ENCODE data around the gene SRM. TPM values are rescaled to one million over a fixed set of nuclear protein-coding genes. Genes with fewer than 3 reads are reported as not detected.

SRM gene
- 30.8 and 35.8 TPM in 2 replicates for total RNA-seq

DNA sequence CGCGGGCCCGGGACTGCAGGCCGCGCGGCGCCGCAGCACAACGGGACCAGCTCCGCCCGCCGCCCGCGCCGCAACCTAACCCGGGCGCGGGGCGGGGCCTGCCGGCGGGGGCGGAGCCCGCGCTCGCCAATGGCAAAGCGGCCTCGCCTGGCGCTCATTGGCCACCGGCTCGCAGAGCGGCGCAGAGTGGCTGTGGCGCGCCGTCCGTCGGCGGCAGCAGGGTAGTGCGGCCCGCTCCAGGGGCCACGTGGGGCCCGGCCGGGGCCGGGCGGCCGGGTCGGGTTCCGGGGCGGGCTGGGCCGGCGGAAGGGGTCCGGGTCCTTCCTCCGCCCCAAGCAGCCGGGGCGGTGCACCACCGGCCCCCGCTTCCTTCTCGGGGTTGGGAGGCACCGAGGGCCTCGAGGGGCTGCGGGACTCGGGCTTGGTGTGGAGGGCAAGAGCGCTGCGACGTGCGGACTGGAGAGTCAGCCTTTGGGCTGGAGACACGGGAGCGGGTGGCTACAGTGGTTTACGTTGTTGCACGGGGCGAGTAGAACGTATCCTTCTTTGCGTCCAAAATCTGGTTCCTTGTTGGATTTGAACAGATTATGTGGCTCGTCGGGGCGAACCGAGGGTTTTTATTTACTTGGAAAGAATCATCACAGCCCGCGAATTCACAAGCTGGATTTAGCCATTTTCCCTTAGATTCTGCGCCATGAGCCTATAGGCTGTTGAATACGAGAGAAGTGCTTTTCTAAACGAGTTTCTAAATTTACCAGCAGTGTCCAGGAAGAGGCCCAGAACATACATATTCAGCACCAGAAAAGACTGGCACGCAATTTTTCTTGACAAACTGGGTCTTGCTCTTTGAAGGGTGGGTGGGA is at the start of gene SRM:
SRM (minus strand) TSS at position 51 of the 863 bp plus-strand sequence. CDS start 75 bp downstream, outside the sequence.

DNA sequence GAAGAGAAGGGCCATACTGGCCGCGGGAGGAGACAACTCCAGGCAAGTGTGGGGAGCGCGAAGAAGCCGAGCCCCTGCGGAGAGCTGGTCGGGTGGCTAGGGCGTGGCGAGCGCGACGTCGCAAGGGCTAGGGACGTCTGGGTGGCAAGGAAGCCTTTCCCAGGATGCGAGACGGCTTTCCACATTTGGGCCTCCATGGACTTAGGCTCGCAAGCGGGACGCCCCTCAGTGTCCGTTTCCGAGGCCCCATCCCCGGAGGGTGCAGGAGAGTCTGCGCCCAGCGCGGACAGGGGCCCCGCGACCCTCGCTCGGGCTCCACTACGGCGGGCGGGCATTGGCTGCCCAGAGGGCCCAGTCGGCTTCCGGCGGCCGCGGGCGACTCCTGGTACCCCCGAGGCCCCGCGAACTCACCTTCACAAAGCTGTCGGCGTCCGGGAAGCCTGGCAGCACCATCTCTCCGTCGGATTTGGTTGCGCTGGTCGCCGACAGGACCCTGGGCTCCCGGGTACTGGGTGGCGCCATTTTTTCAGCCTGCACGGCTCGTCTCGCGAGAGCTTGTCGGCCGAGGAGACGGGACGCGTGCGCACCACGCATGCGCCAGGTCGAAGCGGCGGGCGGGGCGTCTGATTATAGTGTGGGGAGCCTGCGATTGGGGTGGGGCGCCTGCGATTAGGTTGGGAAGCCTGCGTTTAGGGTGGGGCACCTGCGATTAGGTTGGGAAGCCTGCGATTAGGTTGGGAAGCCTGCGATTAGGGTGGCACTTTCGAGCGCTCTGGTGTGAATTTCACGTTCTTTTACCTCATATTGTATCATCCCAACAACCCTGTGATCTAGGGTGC is 39.7 kb upstream of the SRM start, which contains the start of gene EXOSC10:
EXOSC10 (minus strand) TSS at position 560 of the 839 bp plus-strand sequence; CDS start at position 522, 38 bp downstream.

DNA sequence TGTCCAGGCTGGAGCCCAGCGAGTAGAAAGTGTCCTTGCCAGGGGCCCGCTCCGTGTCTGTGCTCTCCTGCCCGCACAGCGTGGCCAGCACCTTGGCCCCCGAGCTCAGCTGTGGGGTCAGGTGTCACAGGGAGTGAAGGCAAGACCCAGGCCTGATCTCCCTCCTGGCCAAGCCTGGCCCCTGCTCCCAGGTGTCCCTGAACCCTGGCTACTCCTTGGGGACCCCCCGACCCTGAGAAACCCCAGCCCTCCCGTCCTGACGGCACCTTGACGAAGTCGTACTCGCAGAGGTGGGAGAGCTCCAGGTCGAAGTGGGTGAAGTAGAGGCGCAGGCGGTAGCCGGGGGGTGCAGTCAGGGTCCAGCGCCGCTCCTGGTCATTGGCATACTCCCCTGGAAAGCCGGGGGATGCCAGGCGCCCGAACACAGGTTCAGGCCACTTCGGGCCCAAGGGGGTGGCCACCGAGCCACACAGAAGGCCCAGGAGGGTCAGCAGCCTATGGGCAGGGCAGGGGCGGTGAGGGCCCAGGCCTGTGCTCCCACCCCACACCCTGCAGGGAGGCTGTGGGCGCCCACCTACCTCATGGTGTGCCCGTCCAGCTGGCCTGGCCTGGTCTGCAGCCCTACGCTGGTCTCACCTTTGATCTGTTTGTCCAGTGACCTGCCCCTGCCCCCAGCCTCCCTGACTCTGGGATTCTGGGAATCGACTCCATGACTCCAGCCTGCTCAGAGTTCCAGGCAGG is 13.0 kb downstream of the SRM start, which contains the start of gene MASP2:
MASP2 (minus strand) TSS at position 615 of the 741 bp plus-strand sequence; CDS start at position 583, 32 bp downstream.

DNA sequence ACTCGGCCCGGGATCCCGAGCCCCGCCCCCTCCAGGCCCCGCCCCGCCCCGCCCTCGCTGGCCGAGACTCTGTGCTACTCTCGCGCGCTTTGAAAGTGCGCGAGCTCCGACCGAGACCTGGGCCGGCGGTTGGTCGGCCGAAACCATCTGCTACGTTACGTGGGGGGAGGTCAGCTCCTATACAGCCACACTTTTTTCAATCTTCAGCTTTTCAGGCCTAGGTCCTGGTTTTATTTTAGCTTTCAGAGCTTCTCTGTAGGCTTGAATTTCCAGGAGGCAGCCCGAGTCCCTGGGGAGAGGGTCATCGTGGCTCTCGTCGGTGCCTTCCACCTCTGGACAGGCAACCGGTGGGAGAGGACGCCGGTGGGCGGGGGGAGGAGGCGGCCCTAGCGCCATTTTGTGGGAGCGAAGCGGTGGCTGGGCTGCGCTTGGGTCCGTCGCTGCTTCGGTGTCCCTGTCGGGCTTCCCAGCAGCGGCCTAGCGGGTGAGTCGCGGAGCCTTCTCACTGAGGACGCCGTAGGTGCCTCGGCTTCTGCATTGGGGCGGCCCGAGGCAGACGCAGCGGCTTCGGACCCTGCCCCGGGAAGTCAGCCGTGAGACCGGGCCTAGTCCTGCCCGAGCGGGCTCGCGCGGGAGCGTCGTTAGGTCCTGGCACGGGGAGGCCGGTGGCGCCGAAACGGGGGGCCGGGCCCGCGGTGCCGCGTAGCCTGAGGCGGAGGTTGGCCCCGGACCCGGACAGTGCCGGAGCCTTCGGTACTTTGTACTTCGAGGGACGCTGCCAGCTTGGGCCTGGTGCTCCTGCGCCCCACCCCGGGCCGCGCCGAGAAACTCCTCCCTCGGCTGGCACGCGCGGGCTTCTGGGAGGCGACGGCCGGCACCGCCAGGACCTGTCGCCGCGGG is 47.3 kb downstream of the SRM start, which contains the start of gene TARDBP:
TARDBP (plus strand) TSS at position 395 of the 900 bp plus-strand sequence. CDS start 1,074 bp downstream, outside the sequence.

Other genes with a start within 250 kb of the SRM start
- 42.2 and 44.0 TPM in 2 replicates for gene TARDBP, start 47.4 kb downstream of the SRM start, total RNA-seq
- not detected in 2 replicates for gene MASP2, start 12.8 kb downstream of the SRM start, total RNA-seq
- 58.7 and 67.2 TPM in 2 replicates for gene EXOSC10, start 39.9 kb upstream of the SRM start, total RNA-seq
- under 0.01 and 0.12 TPM in 2 replicates for gene ANGPTL7, start 129.3 kb upstream of the SRM start, total RNA-seq
- gene MTOR, start 202.5 kb upstream of the SRM start, total RNA-seq = 41.3 and 49.5 TPM in 2 replicates
- 10.1 and 14.1 TPM in 2 replicates for gene UBIAD1, start 213.2 kb upstream of the SRM start, total RNA-seq

Data from hair follicle dermal papilla cell (primary cell).